ENCODE measurements around the gene COX5B. TPM values are rescaled to one million over a fixed set of nuclear protein-coding genes. Genes with fewer than 3 reads are reported as not detected.

Gene COX5B
- total RNA-seq, 1 donor from 2014 or later, result 155 TPM

- intact Hi-C loops (cut with DNase I), result no loop called here
- Histone ChIP-seq H3K36me3 (peaks cover 29% of the 10 kb centered on the region), H3K27me3 (no peaks in the 10 kb centered on the region), H3K27ac (no peak overlapping the region), H3K9me3 (no peaks in the 10 kb centered on the region), H3K4me1 (peaks cover 6% of the 10 kb centered on the region), H3K4me3 (no peak overlapping the region)
- ATAC-seq, result no peak
- DNase-seq, result no peak
- no peak for TF ChIP-seq CTCF (IDR thresholded peaks at IDR 0.05)
These were observed 11.2 kb downstream of the COX5B start for GRCh38 chr2:97656905-97657587.

GRCh38 chr2:97657986-97658690 is 12.3 kb downstream of the COX5B start:
- ATAC-seq (no peak), DNase-seq (no peak)
- Histone ChIP-seq H3K9me3 (no peaks in the 10 kb centered on the region), H3K4me1 (peaks cover 16% of the 10 kb centered on the region), H3K4me3 (no peak overlapping the region), H3K27me3 (no peaks in the 10 kb centered on the region), H3K36me3 (peaks cover 29% of the 10 kb centered on the region), H3K27ac (no peak overlapping the region)
- no peak for TF ChIP-seq CTCF (IDR thresholded peaks at IDR 0.05)
- intact Hi-C loops (cut with DNase I), result no loop called here

GRCh38 chr2:97658691-97659157 is 12.9 kb downstream of the COX5B start:
- peaks cover 29% of the 10 kb centered on the region for H3K36me3 ChIP-seq
- no peak for ATAC-seq

DNA sequence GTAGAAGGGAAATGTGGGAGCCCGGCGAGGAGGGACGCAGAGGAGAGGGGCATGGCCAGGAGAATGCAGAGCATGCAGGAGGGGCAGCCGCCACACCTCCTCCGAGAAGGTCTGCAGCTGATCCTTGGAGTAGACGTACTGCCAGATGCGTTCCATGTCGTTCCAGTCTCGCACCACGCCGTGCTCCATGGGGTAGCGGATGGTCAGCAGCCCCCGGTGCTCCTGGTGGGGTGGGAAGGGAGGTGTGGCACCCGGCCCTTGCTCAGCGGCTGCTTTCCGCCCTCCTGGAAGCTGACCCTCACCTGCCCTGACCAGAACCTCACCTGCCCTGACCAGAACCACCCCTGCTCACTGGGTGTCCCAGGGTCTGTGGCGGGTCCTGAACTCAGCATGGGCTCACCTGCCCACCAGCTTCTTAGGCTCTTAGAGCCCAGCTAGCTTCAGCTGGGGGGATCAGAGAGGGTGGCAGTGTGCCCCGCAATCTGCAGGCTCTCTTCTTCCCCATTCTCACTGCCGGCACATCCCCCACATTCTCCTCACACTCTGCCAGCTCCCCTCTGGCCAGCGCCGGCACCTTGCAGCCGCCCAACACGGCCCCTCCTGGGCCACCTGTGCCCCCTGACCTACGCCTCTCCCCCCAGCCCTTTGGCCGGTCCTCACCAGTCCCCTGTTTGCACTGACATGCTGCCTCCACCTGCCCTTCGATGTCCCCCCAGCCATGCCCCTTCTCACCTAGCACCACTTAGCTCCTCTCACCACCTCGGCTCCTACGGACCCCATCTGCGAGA is 13.6 kb downstream of the COX5B start:
- Histone ChIP-seq H3K9me3 (no peaks in the 10 kb centered on the region), H3K27me3 (no peaks in the 10 kb centered on the region), H3K36me3 (peaks cover 29% of the 10 kb centered on the region), H3K4me3 (no peak overlapping the region), H3K4me1 (peaks cover 16% of the 10 kb centered on the region), H3K27ac (no peak overlapping the region)
- ATAC-seq (no peak), DNase-seq (no peak)
- intact Hi-C loops (cut with DNase I), result no loop called here
- no peak for TF ChIP-seq CTCF (IDR thresholded peaks at IDR 0.05)

More at GRCh38 chr2:97658691-97659157, 12.9 kb downstream of the COX5B start:
- H3K27me3 ChIP-seq, result no peaks in the 10 kb centered on the region
- intact Hi-C loops (cut with DNase I), result no loop called here
- TF ChIP-seq CTCF (IDR thresholded peaks at IDR 0.05), result no peak
- DNase-seq, result no peak
- H3K27ac ChIP-seq, result no peak overlapping the region
- H3K4me1 ChIP-seq, result peaks cover 16% of the 10 kb centered on the region
- H3K9me3 ChIP-seq, result no peaks in the 10 kb centered on the region
- H3K4me3 ChIP-seq, result no peak overlapping the region

- Histone ChIP-seq H3K9me3 (no peaks in the 10 kb centered on the region), H3K4me3 (no peak overlapping the region), H3K4me1 (peaks cover 20% of the 10 kb centered on the region), H3K36me3 (peaks cover 29% of the 10 kb centered on the region), H3K27me3 (no peaks in the 10 kb centered on the region), H3K27ac (no peak overlapping the region)
- intact Hi-C loops (cut with DNase I), result no loop called here
- ATAC-seq (no peak), DNase-seq (no peak)
- no peak for TF ChIP-seq CTCF (IDR thresholded peaks at IDR 0.05)
These were observed 14.3 kb downstream of the COX5B start for GRCh38 chr2:97660044-97660774.

Data from upper lobe of right lung (tissue), 1 donor.